WTC11 (cell line): ENCODE data around the gene C1QTNF1. TPM values are rescaled to one million over a fixed set of nuclear protein-coding genes. Genes with fewer than 3 reads are reported as not detected.

Experiments
- ATAC-seq: fragments of 200-7000 bp; cut with Tn5 transposase; 2 replicates; pipeline ENCODE4 v1.10.0; 2021; ENCODE audit warnings: mild to moderate bottlenecking, moderate library complexity
- CTCF ChIA-PET: fragments of 300-600 bp; sonication (Branson Sonifier 250); formaldehyde crosslinking; loops from one replicate; lab custom pipeline; 2021; ENCODE audit warnings: antibody characterized with exemption; lab: Charles Lee
- POLR2A ChIA-PET: fragments of 350-600 bp; sonication (Branson Sonifier 250); formaldehyde crosslinking; loops from one replicate; lab custom pipeline; 2021; ENCODE audit warnings: antibody characterized with exemption; lab: Charles Lee
- DNase-seq: peaks from one replicate; pipeline ENCODE4 v3.0.0; 2021; ENCODE audit warnings: low spot score
- H3K27ac Mint-ChIP-seq: 2 replicates; pipeline ENCODE4 v1.8.0; 2021; ENCODE audit warnings: mixed read lengths
- H3K27me3 Mint-ChIP-seq: 2 replicates; pipeline ENCODE4 v1.8.0; 2021; ENCODE audit warnings: low read depth, mild to moderate bottlenecking, moderate library complexity, mixed read lengths
- H3K36me3 Mint-ChIP-seq: 2 replicates; pipeline ENCODE4 v1.8.0; 2021; ENCODE audit warnings: mixed read lengths
- H3K4me1 Mint-ChIP-seq: 2 replicates; pipeline ENCODE4 v1.8.0; 2022; ENCODE audit warnings: mixed read lengths
- H3K4me3 Mint-ChIP-seq: 2 replicates; pipeline ENCODE4 v1.8.0; 2021; ENCODE audit warnings: mild to moderate bottlenecking, moderate library complexity, mixed read lengths
- H3K9me3 Mint-ChIP-seq: 2 replicates; pipeline ENCODE4 v1.8.0; 2021; ENCODE audit warnings: mixed read lengths
- ATF1 ChIP-seq: sonication (generic); formaldehyde crosslinking; IDR thresholded peaks from 2 replicates; pipeline ENCODE4 v1.8.1; 2023; ENCODE audit warnings: mild to moderate bottlenecking, moderate library complexity, missing genetic modification reagents
- ATF3 ChIP-seq: sonication (generic); formaldehyde crosslinking; conservative IDR thresholded peaks from 2 replicates; pipeline ENCODE4 v1.8.1; 2022; ENCODE audit warnings: mild to moderate bottlenecking, missing genetic modification reagents
- CBFB ChIP-seq: sonication (generic); formaldehyde crosslinking; IDR thresholded peaks from 2 replicates; pipeline ENCODE4 v1.8.1; 2022; ENCODE audit warnings: mild to moderate bottlenecking, low read depth, missing genetic modification reagents
- GABPB1 ChIP-seq: sonication (generic); formaldehyde crosslinking; IDR thresholded peaks from 2 replicates; pipeline ENCODE4 v1.8.1; 2023; ENCODE audit warnings: mild to moderate bottlenecking, missing genetic modification reagents
- GTF2I ChIP-seq: fragments of 250-450 bp; sonication (Bioruptor Pico); conservative IDR thresholded peaks from 2 replicates; pipeline ENCODE4 v1.4.0; 2021; ENCODE audit warnings: mild to moderate bottlenecking
- HMGA2 ChIP-seq: fragments of 250-450 bp; sonication (Bioruptor Pico); IDR thresholded peaks from 2 replicates; pipeline ENCODE4 v1.4.0; 2021; ENCODE audit warnings: mild to moderate bottlenecking, moderate library complexity
- JUN ChIP-seq: sonication (generic); formaldehyde crosslinking; IDR thresholded peaks from 2 replicates; pipeline ENCODE4 v1.8.0; 2023; ENCODE audit warnings: mild to moderate bottlenecking, missing genetic modification reagents
- KAT7 ChIP-seq: sonication (generic); formaldehyde crosslinking; IDR thresholded peaks from 2 replicates; pipeline ENCODE4 v1.8.1; 2023; ENCODE audit warnings: missing genetic modification reagents, mild to moderate bottlenecking, borderline replicate concordance
- NR1H2 ChIP-seq: sonication (generic); formaldehyde crosslinking; IDR thresholded peaks from 2 replicates; pipeline ENCODE4 v1.9.0; 2021; ENCODE audit warnings: mild to moderate bottlenecking, moderate library complexity, missing genetic modification reagents
- ZNF219 ChIP-seq: sonication (generic); formaldehyde crosslinking; IDR thresholded peaks from 2 replicates; pipeline ENCODE4 v1.8.0; 2023; ENCODE audit warnings: missing genetic modification reagents, mild to moderate bottlenecking, borderline replicate concordance
- ZNF232 ChIP-seq: sonication (generic); formaldehyde crosslinking; IDR thresholded peaks from 2 replicates; pipeline ENCODE4 v1.8.0; 2022; ENCODE audit warnings: mild to moderate bottlenecking, missing genetic modification reagents
- ZNF281 ChIP-seq: sonication (generic); formaldehyde crosslinking; IDR thresholded peaks from 2 replicates; pipeline ENCODE4 v1.8.0; 2023; ENCODE audit warnings: mild to moderate bottlenecking, missing genetic modification reagents
- ZNF317 ChIP-seq: sonication (generic); formaldehyde crosslinking; IDR thresholded peaks from 2 replicates; pipeline ENCODE4 v1.8.1; 2023; ENCODE audit warnings: low read depth, mild to moderate bottlenecking, moderate library complexity, missing genetic modification reagents, borderline replicate concordance
- ZNF512 ChIP-seq: sonication (generic); formaldehyde crosslinking; IDR thresholded peaks from 2 replicates; pipeline ENCODE4 v1.8.1; 2022; ENCODE audit warnings: missing genetic modification reagents, borderline replicate concordance
- total RNA-seq: library from RNA; stranded (reverse); gene quantifications from 3 replicates; pipeline ENCODE4 v1.2.3, GENCODE V29; 2021
- TF ChIP-seq, protein P1 (sequence below): fragments of 250-450 bp; sonication (Bioruptor Pico); IDR thresholded peaks from 2 replicates; pipeline ENCODE4 v2.1.2; 2022; ENCODE audit warnings: mild to moderate bottlenecking, moderate library complexity
- TF ChIP-seq, protein P2 (sequence below): sonication (generic); formaldehyde crosslinking; IDR thresholded peaks from 2 replicates; pipeline ENCODE4 v1.8.1; 2023; ENCODE audit warnings: mild to moderate bottlenecking, missing genetic modification reagents, borderline replicate concordance

C1QTNF1 gene
- total RNA-seq, 1 experiment from 2014 or later: 1.7 TPM

DNA sequence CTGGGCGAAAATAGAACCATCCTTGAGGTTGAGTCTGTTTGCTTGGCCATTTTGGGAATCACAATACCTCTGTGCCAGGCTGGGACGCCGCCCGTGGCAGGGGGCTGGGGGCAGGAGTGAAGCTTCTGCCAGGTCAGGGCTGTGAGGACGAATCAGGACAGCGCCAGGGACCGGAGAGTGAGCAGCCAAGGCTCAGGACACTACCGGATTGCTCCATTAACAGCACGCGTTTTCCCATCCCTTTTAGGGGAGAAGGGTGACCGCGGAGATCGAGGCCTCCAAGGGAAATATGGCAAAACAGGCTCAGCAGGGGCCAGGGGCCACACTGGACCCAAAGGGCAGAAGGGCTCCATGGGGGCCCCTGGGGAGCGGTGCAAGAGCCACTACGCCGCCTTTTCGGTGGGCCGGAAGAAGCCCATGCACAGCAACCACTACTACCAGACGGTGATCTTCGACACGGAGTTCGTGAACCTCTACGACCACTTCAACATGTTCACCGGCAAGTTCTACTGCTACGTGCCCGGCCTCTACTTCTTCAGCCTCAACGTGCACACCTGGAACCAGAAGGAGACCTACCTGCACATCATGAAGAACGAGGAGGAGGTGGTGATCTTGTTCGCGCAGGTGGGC lies 23.4 kb downstream of the C1QTNF1 start:
- Mint-ChIP-seq H3K36me3 (no peaks in the 10 kb centered on the region), H3K9me3 (peaks cover 27% of the 10 kb centered on the region), H3K27me3 (peaks cover 17% of the 10 kb centered on the region), H3K4me3 (no peak overlapping the region), H3K4me1 (peaks cover 6% of the 10 kb centered on the region; the same call in 1 of the 2 replicates), H3K27ac (no peak overlapping the region)
- TF ChIP-seq, protein P1, sequence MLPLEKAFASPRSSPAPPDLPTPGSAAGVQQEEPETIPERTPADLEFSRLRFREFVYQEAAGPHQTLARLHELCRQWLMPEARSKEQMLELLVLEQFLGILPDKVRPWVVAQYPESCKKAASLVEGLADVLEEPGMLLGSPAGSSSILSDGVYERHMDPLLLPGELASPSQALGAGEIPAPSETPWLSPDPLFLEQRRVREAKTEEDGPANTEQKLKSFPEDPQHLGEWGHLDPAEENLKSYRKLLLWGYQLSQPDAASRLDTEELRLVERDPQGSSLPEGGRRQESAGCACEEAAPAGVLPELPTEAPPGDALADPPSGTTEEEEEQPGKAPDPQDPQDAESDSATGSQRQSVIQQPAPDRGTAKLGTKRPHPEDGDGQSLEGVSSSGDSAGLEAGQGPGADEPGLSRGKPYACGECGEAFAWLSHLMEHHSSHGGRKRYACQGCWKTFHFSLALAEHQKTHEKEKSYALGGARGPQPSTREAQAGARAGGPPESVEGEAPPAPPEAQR (CRISPR knock-in tag): no peak
- TF ChIP-seq GABPB1 (CRISPR knock-in tag) (no peak), HMGA2 (CRISPR knock-in tag) (no peak), CBFB (CRISPR knock-in tag) (no peak), ZNF512 (CRISPR knock-in tag) (no peak)
- ChIA-PET POLR2A (no interaction called here), CTCF (interaction anchor here (0.9 kb wide), 1 partner anchor 12 kb away, joined by 3 read pairs; no protein-coding TSS in a partner anchor)
- DNase-seq (no peak), ATAC-seq (no peak)

DNA sequence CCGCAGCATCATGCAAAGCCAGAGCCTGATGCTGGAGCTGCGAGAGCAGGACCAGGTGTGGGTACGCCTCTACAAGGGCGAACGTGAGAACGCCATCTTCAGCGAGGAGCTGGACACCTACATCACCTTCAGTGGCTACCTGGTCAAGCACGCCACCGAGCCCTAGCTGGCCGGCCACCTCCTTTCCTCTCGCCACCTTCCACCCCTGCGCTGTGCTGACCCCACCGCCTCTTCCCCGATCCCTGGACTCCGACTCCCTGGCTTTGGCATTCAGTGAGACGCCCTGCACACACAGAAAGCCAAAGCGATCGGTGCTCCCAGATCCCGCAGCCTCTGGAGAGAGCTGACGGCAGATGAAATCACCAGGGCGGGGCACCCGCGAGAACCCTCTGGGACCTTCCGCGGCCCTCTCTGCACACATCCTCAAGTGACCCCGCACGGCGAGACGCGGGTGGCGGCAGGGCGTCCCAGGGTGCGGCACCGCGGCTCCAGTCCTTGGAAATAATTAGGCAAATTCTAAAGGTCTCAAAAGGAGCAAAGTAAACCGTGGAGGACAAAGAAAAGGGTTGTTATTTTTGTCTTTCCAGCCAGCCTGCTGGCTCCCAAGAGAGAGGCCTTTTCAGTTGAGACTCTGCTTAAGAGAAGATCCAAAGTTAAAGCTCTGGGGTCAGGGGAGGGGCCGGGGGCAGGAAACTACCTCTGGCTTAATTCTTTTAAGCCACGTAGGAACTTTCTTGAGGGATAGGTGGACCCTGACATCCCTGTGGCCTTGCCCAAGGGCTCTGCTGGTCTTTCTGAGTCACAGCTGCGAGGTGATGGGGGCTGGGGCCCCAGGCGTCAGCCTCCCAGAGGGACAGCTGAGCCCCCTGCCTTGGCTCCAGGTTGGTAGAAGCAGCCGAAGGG lies 24.2 kb downstream of the C1QTNF1 start:
- ChIA-PET POLR2A (no interaction called here), CTCF (interaction anchor here (0.7 to 1.5 kb wide), 3 partner anchors 12 to 39 kb away, joined by 3 read pairs; no protein-coding TSS in a partner anchor)
- ATAC-seq (no peak), DNase-seq (no peak)
- Mint-ChIP-seq H3K4me3 (no peak overlapping the region), H3K9me3 (peaks cover 22% of the 10 kb centered on the region), H3K4me1 (peaks cover 6% of the 10 kb centered on the region; the same call in 1 of the 2 replicates), H3K27ac (no peak overlapping the region), H3K36me3 (no peaks in the 10 kb centered on the region), H3K27me3 (peaks cover 18% of the 10 kb centered on the region)
- TF ChIP-seq ATF1 (CRISPR knock-in tag): no peak
- no peak for TF ChIP-seq CBFB (CRISPR knock-in tag)
- no peak for TF ChIP-seq ATF3 (CRISPR knock-in tag)
- TF ChIP-seq, protein P2, sequence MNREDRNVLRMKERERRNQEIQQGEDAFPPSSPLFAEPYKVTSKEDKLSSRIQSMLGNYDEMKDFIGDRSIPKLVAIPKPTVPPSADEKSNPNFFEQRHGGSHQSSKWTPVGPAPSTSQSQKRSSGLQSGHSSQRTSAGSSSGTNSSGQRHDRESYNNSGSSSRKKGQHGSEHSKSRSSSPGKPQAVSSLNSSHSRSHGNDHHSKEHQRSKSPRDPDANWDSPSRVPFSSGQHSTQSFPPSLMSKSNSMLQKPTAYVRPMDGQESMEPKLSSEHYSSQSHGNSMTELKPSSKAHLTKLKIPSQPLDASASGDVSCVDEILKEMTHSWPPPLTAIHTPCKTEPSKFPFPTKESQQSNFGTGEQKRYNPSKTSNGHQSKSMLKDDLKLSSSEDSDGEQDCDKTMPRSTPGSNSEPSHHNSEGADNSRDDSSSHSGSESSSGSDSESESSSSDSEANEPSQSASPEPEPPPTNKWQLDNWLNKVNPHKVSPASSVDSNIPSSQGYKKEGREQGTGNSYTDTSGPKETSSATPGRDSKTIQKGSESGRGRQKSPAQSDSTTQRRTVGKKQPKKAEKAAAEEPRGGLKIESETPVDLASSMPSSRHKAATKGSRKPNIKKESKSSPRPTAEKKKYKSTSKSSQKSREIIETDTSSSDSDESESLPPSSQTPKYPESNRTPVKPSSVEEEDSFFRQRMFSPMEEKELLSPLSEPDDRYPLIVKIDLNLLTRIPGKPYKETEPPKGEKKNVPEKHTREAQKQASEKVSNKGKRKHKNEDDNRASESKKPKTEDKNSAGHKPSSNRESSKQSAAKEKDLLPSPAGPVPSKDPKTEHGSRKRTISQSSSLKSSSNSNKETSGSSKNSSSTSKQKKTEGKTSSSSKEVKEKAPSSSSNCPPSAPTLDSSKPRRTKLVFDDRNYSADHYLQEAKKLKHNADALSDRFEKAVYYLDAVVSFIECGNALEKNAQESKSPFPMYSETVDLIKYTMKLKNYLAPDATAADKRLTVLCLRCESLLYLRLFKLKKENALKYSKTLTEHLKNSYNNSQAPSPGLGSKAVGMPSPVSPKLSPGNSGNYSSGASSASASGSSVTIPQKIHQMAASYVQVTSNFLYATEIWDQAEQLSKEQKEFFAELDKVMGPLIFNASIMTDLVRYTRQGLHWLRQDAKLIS (CRISPR knock-in tag): no peak
- no peak for TF ChIP-seq ZNF281 (CRISPR knock-in tag)
- no peak for TF ChIP-seq ZNF232 (CRISPR knock-in tag)
- no peak for TF ChIP-seq ZNF219
- TF ChIP-seq, protein P1 (CRISPR knock-in tag): no peak
- no peak for TF ChIP-seq ZNF317 (CRISPR knock-in tag)
- no peak for TF ChIP-seq NR1H2
- TF ChIP-seq JUN (CRISPR knock-in tag): no peak
- no peak for TF ChIP-seq GTF2I (CRISPR knock-in tag)
- no peak for TF ChIP-seq ZNF512 (CRISPR knock-in tag)
- no peak for TF ChIP-seq KAT7
